IMR-90 (cell line): ENCODE measurements around the gene ZC3H12D. TPM values are rescaled to one million over a fixed set of nuclear protein-coding genes. Genes with fewer than 3 reads are reported as not detected.

Experiments
- ATAC-seq: fragments of 200-7000 bp; cut with Tn5 transposase; 2 replicates; pipeline ENCODE4 v1.9.1; 2020; ENCODE audit warnings: low read depth, mild to moderate bottlenecking, moderate library complexity
- BruUV-seq: library from RNA; stranded (reverse); fragments of 400-500 nt; replicated peaks from 2 replicates; lab custom pipeline; 2021; lab: Mats Ljungman, UMichigan
- CTCF ChIA-PET: fragments of 300-600 bp; formaldehyde crosslinking; extraction: SDS; loops from one replicate; lab custom pipeline; 2021; ENCODE audit warnings: antibody characterized with exemption; lab: Yijun Ruan, JAX
- POLR2A ChIA-PET: fragments of 300-600 bp; sonication (Branson Sonifier 250); formaldehyde crosslinking; loops from one replicate; lab custom pipeline; 2022; ENCODE audit warnings: antibody characterized with exemption; ENCODE audit not compliant: unreplicated experiment; lab: Charles Lee
- DNase-seq: peaks from one replicate; pipeline ENCODE4 v3.0.0; 2013
- H2AFZ ChIP-seq: replicated peaks from 2 replicates; pipeline ENCODE3; 2013; ENCODE audit warnings: low read length, mild to moderate bottlenecking; ENCODE audit not compliant: poor library complexity
- H2AK5ac ChIP-seq: 2 replicates; pipeline ENCODE4 v1.6.1; 2013; ENCODE audit warnings: low read depth, low read length, inconsistent platforms
- H2AK9ac ChIP-seq: replicated peaks from 2 replicates; pipeline ENCODE3; 2013; ENCODE audit warnings: mild to moderate bottlenecking, low read depth, low read length, moderate library complexity; ENCODE audit not compliant: poor library complexity
- H2BK120ac ChIP-seq: 2 replicates; pipeline ENCODE4 v1.6.1; 2013; ENCODE audit warnings: low read depth, low read length, inconsistent platforms
- H2BK15ac ChIP-seq: 3 replicates; pipeline ENCODE4 v1.6.1; 2013; ENCODE audit warnings: low read depth, low read length, inconsistent platforms
- H2BK20ac ChIP-seq: 2 replicates; pipeline ENCODE4 v1.6.1; 2013; ENCODE audit warnings: low read depth, mild to moderate bottlenecking, inconsistent platforms, low read length, moderate library complexity
- H2BK5ac ChIP-seq: 2 replicates; pipeline ENCODE4 v1.6.1; 2013; ENCODE audit warnings: mild to moderate bottlenecking, low read depth, low read length, inconsistent platforms; ENCODE audit not compliant: poor library complexity, severe bottlenecking
- H3K14ac ChIP-seq: replicated peaks from 2 replicates; pipeline ENCODE4 v1.6.1; 2013; ENCODE audit warnings: low read depth, low read length, inconsistent platforms
- H3K18ac ChIP-seq: 2 replicates; pipeline ENCODE4 v1.6.1; 2013; ENCODE audit warnings: low read depth, low read length, control low read depth
- H3K23ac ChIP-seq: 2 replicates; pipeline ENCODE4 v1.6.1; 2013; ENCODE audit warnings: low read depth, low read length, inconsistent platforms
- H3K27ac ChIP-seq: 2 replicates; pipeline ENCODE4 v1.5.1; 2013; ENCODE audit warnings: mild to moderate bottlenecking, control low read depth, low read length; ENCODE audit not compliant: insufficient read depth
- H3K27me3 ChIP-seq: 2 replicates; pipeline ENCODE4 v1.6.1; 2013; ENCODE audit warnings: low read length; ENCODE audit not compliant: control insufficient read depth, insufficient read depth
- H3K36me3 ChIP-seq: 2 replicates; pipeline ENCODE4 v1.6.1; 2013; ENCODE audit warnings: low read length, mixed read lengths; ENCODE audit not compliant: control insufficient read depth, insufficient read depth
- H3K4ac ChIP-seq: 2 replicates; pipeline ENCODE4 v1.6.1; 2013; ENCODE audit warnings: low read depth, low read length, inconsistent platforms
- H3K4me1 ChIP-seq: 2 replicates; pipeline ENCODE4 v1.6.1; 2013; ENCODE audit warnings: low read length, mixed read lengths; ENCODE audit not compliant: control insufficient read depth, insufficient read depth
- H3K4me2 ChIP-seq: 2 replicates; pipeline ENCODE4 v1.6.1; 2013; ENCODE audit warnings: low read depth, mild to moderate bottlenecking, control low read depth, low read length, moderate library complexity
- H3K4me3 ChIP-seq: 2 replicates; pipeline ENCODE4 v1.5.1; 2013; ENCODE audit warnings: low read depth, mild to moderate bottlenecking, control low read depth, low read length, moderate library complexity; ENCODE audit not compliant: insufficient read depth
- H3K56ac ChIP-seq: 2 replicates; pipeline ENCODE4 v1.6.1; 2013; ENCODE audit warnings: low read length, inconsistent platforms; ENCODE audit not compliant: insufficient read depth; ENCODE audit errors: extremely low read depth
- H3K79me1 ChIP-seq, 2 experiments: 2 replicates each; pipeline ENCODE4 v1.6.1; 2013; ENCODE audit warnings: low read length in 2 of 2, inconsistent platforms in 1 of 2, low read depth in 1 of 2
- H3K9ac ChIP-seq: 2 replicates; pipeline ENCODE4 v1.6.1; 2013; ENCODE audit warnings: low read depth, low read length, control low read depth
- H3K9me1 ChIP-seq: 2 replicates; pipeline ENCODE4 v1.6.1; 2013; ENCODE audit warnings: low read length, inconsistent platforms; ENCODE audit not compliant: insufficient read depth
- H3K9me3 ChIP-seq: 2 replicates; pipeline ENCODE4 v1.6.1; 2013; ENCODE audit warnings: low read length; ENCODE audit not compliant: control insufficient read depth, insufficient read depth
- H4K20me1 ChIP-seq: 2 replicates; pipeline ENCODE4 v1.6.1; 2013; ENCODE audit warnings: low read length, inconsistent platforms; ENCODE audit not compliant: insufficient read depth
- H4K5ac ChIP-seq: 2 replicates; pipeline ENCODE4 v1.6.1; 2013; ENCODE audit warnings: mild to moderate bottlenecking, low read depth, low read length, control low read depth
- H4K8ac ChIP-seq, 2 experiments: 2 replicates each; pipeline ENCODE4 v1.6.1; 2013; ENCODE audit warnings: low read depth in 2 of 2, low read length in 2 of 2, control low read depth in 1 of 2, inconsistent platforms in 1 of 2
- H4K91ac ChIP-seq: 2 replicates; pipeline ENCODE4 v1.6.1; 2013; ENCODE audit warnings: low read depth, low read length, inconsistent platforms; ENCODE audit not compliant: insufficient read depth
- BHLHE40 ChIP-seq: fragments of 150-350 bp; IDR thresholded peaks from 2 replicates; pipeline ENCODE4 v1.6.1; 2016; ENCODE audit warnings: mild to moderate bottlenecking, low read depth, low read length
- CHD1 ChIP-seq: IDR thresholded peaks from 2 replicates; pipeline ENCODE4 v1.6.1; 2012; ENCODE audit warnings: low read depth, low read length, improper control_type of control experiment
- CTCF ChIP-seq: conservative IDR thresholded peaks from 2 replicates; pipeline ENCODE4 v1.5.1; 2012; ENCODE audit warnings: mild to moderate bottlenecking, low read depth, low read length, improper control_type of control experiment
- FOS ChIP-seq: fragments of 150-350 bp; IDR thresholded peaks from 2 replicates; pipeline ENCODE4 v1.6.1; 2016; ENCODE audit warnings: low read depth, low read length
- MXI1 ChIP-seq: IDR thresholded peaks from 2 replicates; pipeline ENCODE4 v1.6.1; 2012; ENCODE audit warnings: low read depth, mild to moderate bottlenecking, low read length, moderate library complexity, borderline replicate concordance
- NFE2L2 ChIP-seq: fragments of 150-350 bp; IDR thresholded peaks from 2 replicates; pipeline ENCODE4 v1.6.1; 2016; ENCODE audit warnings: low read depth, mild to moderate bottlenecking, low read length
- POLR2A ChIP-seq: IDR thresholded peaks from 2 replicates; pipeline ENCODE4 v1.6.1; 2012; ENCODE audit warnings: mild to moderate bottlenecking, low read depth, low read length
- WGBS, 2 experiments: methylation state at CpG; one replicate each; pipeline versions ENCODE4 v1.1.5 to v1.1.7; 2013; ENCODE audit warnings: missing lambda C conversion rate in 2 of 2; ENCODE audit not compliant: insufficient read length in 1 of 2; ENCODE audit errors: extremely low coverage in 2 of 2; 5-methylcytosine and 5-hydroxymethylcytosine counted together
- dilution Hi-C: fragments of 300-500 bp; cut with HindIII; formaldehyde crosslinking; loops from one replicate; pipeline ENCODE4 v1.14.3; 2018; ENCODE audit warnings: low sequenced_read_pairs; ENCODE audit not compliant: unreplicated experiment
- in situ Hi-C: fragments of 300-500 bp; cut with MboI; formaldehyde crosslinking; loops from 3 replicates; pipeline ENCODE4 v1.14.3; 2019; ENCODE audit warnings: low sequenced_read_pairs, inconsistent platforms, mixed read lengths
- intact Hi-C: fragments of 100-400 bp; cut with micrococcal nuclease; formaldehyde crosslinking; loops from 2 replicates; pipeline ENCODE4 v1.10.0; 2022
- polyA plus RNA-seq, 3 experiments: library from polyadenylated mRNA; depleted of rRNA; stranded (reverse); fragments of >200 nt; gene quantifications; 2 replicates each; pipeline ENCODE4 v1.2.3, GENCODE V29; 2012; ENCODE audit warnings: low replicate concordance in 1 of 3
- total RNA-seq: library from RNA; depleted of rRNA; stranded (reverse); fragments of >200 nt; gene quantifications from 2 replicates; pipeline ENCODE4 v1.2.3, GENCODE V29; 2012

ZC3H12D gene
- total and polyA plus RNA-seq, 2 of the 4 experiments (the other 2 are of a cell fraction) = under 0.01 to 0.12 TPM

- TF ChIP-seq CTCF (no peak), NFE2L2 (no peak)
Observed at GRCh38 chr6:149448821-149449453, 35.9 kb downstream of the ZC3H12D start (continued).

- DNase-seq = no peak
- WGBS, 2 experiments = 86% methylated on average over 2 of the region's 5 CpGs; no CpG with 5 or more reads in 1 of the 2 experiments
- Histone ChIP-seq H3K9ac (no peak overlapping the region), H3K23ac (no peak overlapping the region), H3K56ac (no peak overlapping the region), H2BK5ac (no peak overlapping the region), H2AK5ac (no peak overlapping the region), H2AK9ac (no peak overlapping the region), H4K5ac (no peak overlapping the region), H2AFZ (no peak overlapping the region), H3K4me2 (no peak overlapping the region), H3K4me1 (peaks cover 1% of the 10 kb centered on the region; the same call in 1 of the 2 replicates), H2BK15ac (no peak overlapping the region), H4K8ac (no peak overlapping the region), H3K36me3 (no peaks in the 10 kb centered on the region), H4K91ac (no peak overlapping the region), H3K79me1 (no peaks in the 10 kb centered on the region), H3K4ac (no peak overlapping the region), H3K18ac (no peak overlapping the region), H4K20me1 (no peaks in the 10 kb centered on the region), H3K27ac (no peak overlapping the region), H3K27me3 (peaks cover 17% of the 10 kb centered on the region; the same call in 1 of the 2 replicates), H2BK20ac (no peak overlapping the region), H3K9me1 (0 out of 2 replicates have a peak, but pooled peaks cover 4% of the 10 kb centered on the region), H3K4me3 (no peak overlapping the region), H2BK120ac (no peak overlapping the region), H3K9me3 (no peaks in the 10 kb centered on the region), H3K14ac (no peak overlapping the region)
- BruUV-seq = no TSS peak
- ATAC-seq = no peak
- in situ Hi-C loops = no loop called here
- POLR2A ChIA-PET = no interaction called here
- dilution Hi-C loops = no loop called here
- intact Hi-C loops = no loop called here
- CTCF ChIA-PET = interaction anchor here (1.2 kb wide), 1 partner anchor 48 kb away, joined by 3 read pairs; no protein-coding TSS in a partner anchor
- TF ChIP-seq POLR2A (no peak), MXI1 (no peak), FOS (no peak), CHD1 (no peak), BHLHE40 (no peak)
Observed at GRCh38 chr6:149446791-149447376, 37.9 kb downstream of the ZC3H12D start.
